Measurements from ENCODE around the gene ST8SIA4. TPM values are rescaled to one million over a fixed set of nuclear protein-coding genes. Genes with fewer than 3 reads are reported as not detected.

The ST8SIA4 gene
- total and polyA plus RNA-seq, 10 of the 15 experiments (the other 5 are each of a cell fraction or from before 2014, with no cell fraction given): 4.4 to 30.9 (median 19.5) TPM

- TF ChIP-seq ZNF592 (IDR thresholded peaks at IDR 0.05): no peak
- TF ChIP-seq SIX5 (IDR thresholded peaks at IDR 0.05; ENCODE audit: low read depth, low read length, severe bottlenecking): no peak
- peak; percentile 90 for TF ChIP-seq TAF1 (IDR thresholded peaks at IDR 0.05; ENCODE audit: borderline replicate concordance, low read depth, low read length)
- peak; percentile 40; the same call in 1 of the 2 replicates for TF ChIP-seq MTA2 (IDR thresholded peaks at IDR 0.05; ENCODE audit: low read depth)
- TF ChIP-seq MLLT1 (IDR thresholded peaks at IDR 0.05): peak; percentile 63; the same call in 1 of the 2 replicates
- peak; percentile 93 for TF ChIP-seq POLR2A (IDR thresholded peaks at IDR 0.05; ENCODE audit: low read depth, low read length)
- peak; percentile 56 for TF ChIP-seq BCL3 (IDR thresholded peaks at IDR 0.05; ENCODE audit: borderline replicate concordance, insufficient read depth, low read depth, low read length, poor library complexity, severe bottlenecking)
- TF ChIP-seq ZNF384 (IDR thresholded peaks at IDR 0.05; ENCODE audit: borderline replicate concordance, low read depth, low read length): no peak
- TF ChIP-seq RB1 (IDR thresholded peaks at IDR 0.05; ENCODE audit: borderline replicate concordance): peak; percentile 84; the same call in 1 of the 2 replicates
- TF ChIP-seq DPF2 (IDR thresholded peaks at IDR 0.05): no peak; the same call in 1 of the 2 replicates
- TF ChIP-seq BRCA1 (IDR thresholded peaks at IDR 0.05; ENCODE audit: low read depth, low read length): no peak
- TF ChIP-seq HDAC6 (IDR thresholded peaks at IDR 0.05; ENCODE audit: unreplicated experiment): no peak
- no peak for TF ChIP-seq CHD4 (IDR thresholded peaks at IDR 0.05)
- no peak for TF ChIP-seq USF1 (IDR thresholded peaks at IDR 0.05; ENCODE audit: borderline replicate concordance, extremely low read length, insufficient read depth, low read depth, low read length)
- TF ChIP-seq STAT3 (IDR thresholded peaks at IDR 0.05; ENCODE audit: low read depth, low read length): no peak
- no peak for TF ChIP-seq FOS (IDR thresholded peaks at IDR 0.05; ENCODE audit: borderline replicate concordance, extremely low read depth, insufficient read length)
- no peak for TF ChIP-seq HCFC1 (IDR thresholded peaks at IDR 0.05; ENCODE audit: low read length)
Observed at GRCh38 chr5:100903039-100903887, at the start of gene ST8SIA4 (continued).

All from GM12878 (cell line).